Activated T-cell treated with anti-CD3 and anti-CD28 coated beads, Interleukin-2, amount 50 U/mL, for 24 hours (primary cell): ENCODE measurements around the gene SHE.
"Not testable (repeated sequence)": the region's sequence is repeated elsewhere in the genome, so short reads cannot be mapped to it uniquely, and the experiment has no call there.

ENCODE experiments used
- DNase-seq: peaks from one replicate; pipeline ENCODE4 v3.0.0-alpha.2; 2020
- H3K27ac Mint-ChIP-seq: 2 replicates; pipeline ENCODE4 v1.8.0; 2020; ENCODE audit warnings: mild to moderate bottlenecking, mixed read lengths
- H3K27me3 Mint-ChIP-seq: 2 replicates; pipeline ENCODE4 v1.8.0; 2020; ENCODE audit warnings: mixed read lengths
- H3K36me3 Mint-ChIP-seq: 2 replicates; pipeline ENCODE4 v1.8.0; 2020; ENCODE audit warnings: low read depth, mixed read lengths
- H3K4me1 Mint-ChIP-seq: 2 replicates; pipeline ENCODE4 v1.8.0; 2020; ENCODE audit warnings: low read depth, mixed read lengths
- H3K4me3 Mint-ChIP-seq: 2 replicates; pipeline ENCODE4 v1.8.0; 2020; ENCODE audit warnings: mild to moderate bottlenecking, moderate library complexity, mixed read lengths
- H3K9me3 Mint-ChIP-seq: 2 replicates; pipeline ENCODE4 v1.8.0; 2020; ENCODE audit warnings: mixed read lengths

The SHE gene

DNA sequence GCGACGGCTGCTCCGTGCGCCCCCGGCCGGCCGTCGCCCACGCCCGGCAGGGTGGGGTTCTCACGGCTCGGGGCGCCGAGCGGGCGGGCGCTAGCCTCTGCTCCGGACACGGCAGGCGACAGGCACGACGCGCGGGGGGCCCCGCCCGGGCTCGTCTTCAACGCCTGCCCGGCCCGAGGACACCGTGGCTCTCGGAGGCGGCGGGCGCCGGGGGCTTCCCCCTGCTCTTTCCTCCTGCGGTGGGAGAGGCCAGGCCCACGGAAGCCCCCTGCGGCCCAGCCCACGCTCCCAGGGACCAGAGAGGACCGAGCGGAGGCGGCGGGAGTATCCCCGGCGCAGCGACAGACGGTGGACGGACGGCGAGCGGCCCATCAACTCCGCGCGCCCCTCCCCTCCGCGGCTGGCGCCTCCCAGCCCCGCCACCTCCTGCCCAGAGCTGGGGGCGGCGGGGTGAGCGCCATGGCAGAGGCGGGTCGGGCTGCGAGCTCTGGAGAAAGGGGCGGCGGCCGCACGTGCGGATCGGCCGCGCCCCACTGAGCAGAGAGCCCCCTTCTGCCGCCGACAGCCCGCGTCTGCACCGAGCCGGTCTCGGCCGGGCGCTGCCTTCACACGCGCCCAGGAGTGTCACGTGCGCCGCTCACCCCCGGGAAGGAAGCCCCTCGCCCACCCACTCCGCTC is at the start of gene SHE, which contains the start of gene TDRD10:
Gene SHE, minus strand, starts transcription at position 347 of the 678 bp plus-strand sequence. CDS start 386 bp downstream, outside the sequence.
Gene TDRD10, plus strand, starts transcription at position 154 of the 678 bp plus-strand sequence. CDS start 4,685 bp downstream, outside the sequence.
- Mint-ChIP-seq H3K27ac (no peak within 1 kb of the TSS), H3K36me3 (no peaks in the 10 kb centered on the region), H3K9me3 (no peaks in the 10 kb centered on the region), H3K4me1 (peaks cover 23% of the 10 kb centered on the region), H3K27me3 (peaks cover 73% of the 10 kb centered on the region), H3K4me3 (peak within 1 kb of the TSS; percentile 43)
- DNase-seq: peak; percentile 50

DNA sequence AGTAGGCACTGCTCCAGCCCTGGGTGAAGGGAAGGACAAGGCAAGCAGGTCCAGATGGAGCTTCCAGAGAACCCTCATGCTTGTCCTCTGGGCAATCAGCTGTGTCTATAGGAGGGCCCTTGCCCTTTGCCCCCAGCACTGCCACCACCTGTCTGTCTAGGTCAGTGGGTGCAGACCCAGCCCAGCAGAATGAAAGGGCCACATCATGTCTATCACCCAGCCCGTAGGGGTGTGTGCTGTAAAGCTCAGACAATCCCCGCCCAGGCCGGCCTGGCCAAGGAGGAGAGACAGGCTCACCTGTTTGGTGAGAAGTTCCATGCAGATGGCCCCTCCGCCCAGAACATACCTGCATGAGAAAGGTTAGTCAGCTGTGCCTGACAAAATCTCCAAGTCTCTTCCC is 49.3 kb upstream of the SHE start:
- peak overlapping the region; percentile 62 for H3K27ac Mint-ChIP-seq
- H3K9me3 Mint-ChIP-seq: no peaks in the 10 kb centered on the region
- H3K27me3 Mint-ChIP-seq: no peaks in the 10 kb centered on the region
- H3K4me1 Mint-ChIP-seq: peaks cover 41% of the 10 kb centered on the region
- peaks cover 84% of the 10 kb centered on the region for H3K36me3 Mint-ChIP-seq
- DNase-seq: no peak
- H3K4me3 Mint-ChIP-seq: no peak overlapping the region

- Mint-ChIP-seq H3K4me1 (peaks cover 33% of the 10 kb centered on the region), H3K27ac (peak overlapping the region; percentile 2), H3K4me3 (no peak overlapping the region), H3K9me3 (no peaks in the 10 kb centered on the region), H3K27me3 (no peaks in the 10 kb centered on the region), H3K36me3 (peaks cover 76% of the 10 kb centered on the region)
- DNase-seq: no peak
Measured at GRCh38 chr1:154550657-154551056, 48.4 kb upstream of the SHE start.

GRCh38 chr1:154550070-154550469 is 47.9 kb upstream of the SHE start:
- Mint-ChIP-seq H3K27ac (no peak overlapping the region), H3K4me1 (peaks cover 29% of the 10 kb centered on the region), H3K9me3 (no peaks in the 10 kb centered on the region), H3K27me3 (no peaks in the 10 kb centered on the region), H3K4me3 (no peak overlapping the region), H3K36me3 (peaks cover 70% of the 10 kb centered on the region)
- DNase-seq: no peak

- H3K27ac Mint-ChIP-seq: peak overlapping the region; percentile 82
- H3K4me3 Mint-ChIP-seq: no peak overlapping the region
- H3K9me3 Mint-ChIP-seq: no peaks in the 10 kb centered on the region
- DNase-seq: no peak
- peaks cover 62% of the 10 kb centered on the region for H3K36me3 Mint-ChIP-seq
- no peaks in the 10 kb centered on the region for H3K27me3 Mint-ChIP-seq
- H3K4me1 Mint-ChIP-seq: peaks cover 28% of the 10 kb centered on the region
Measured at GRCh38 chr1:154549202-154549770, 47.1 kb upstream of the SHE start.

GRCh38 chr1:154548028-154548427 is 45.8 kb upstream of the SHE start:
- no peaks in the 10 kb centered on the region for H3K9me3 Mint-ChIP-seq
- no peaks in the 10 kb centered on the region for H3K27me3 Mint-ChIP-seq
- peaks cover 49% of the 10 kb centered on the region for H3K36me3 Mint-ChIP-seq
- no peak for DNase-seq
- H3K4me1 Mint-ChIP-seq: peaks cover 26% of the 10 kb centered on the region
- peak overlapping the region; percentile 13 for H3K27ac Mint-ChIP-seq
- no peak overlapping the region for H3K4me3 Mint-ChIP-seq

DNA sequence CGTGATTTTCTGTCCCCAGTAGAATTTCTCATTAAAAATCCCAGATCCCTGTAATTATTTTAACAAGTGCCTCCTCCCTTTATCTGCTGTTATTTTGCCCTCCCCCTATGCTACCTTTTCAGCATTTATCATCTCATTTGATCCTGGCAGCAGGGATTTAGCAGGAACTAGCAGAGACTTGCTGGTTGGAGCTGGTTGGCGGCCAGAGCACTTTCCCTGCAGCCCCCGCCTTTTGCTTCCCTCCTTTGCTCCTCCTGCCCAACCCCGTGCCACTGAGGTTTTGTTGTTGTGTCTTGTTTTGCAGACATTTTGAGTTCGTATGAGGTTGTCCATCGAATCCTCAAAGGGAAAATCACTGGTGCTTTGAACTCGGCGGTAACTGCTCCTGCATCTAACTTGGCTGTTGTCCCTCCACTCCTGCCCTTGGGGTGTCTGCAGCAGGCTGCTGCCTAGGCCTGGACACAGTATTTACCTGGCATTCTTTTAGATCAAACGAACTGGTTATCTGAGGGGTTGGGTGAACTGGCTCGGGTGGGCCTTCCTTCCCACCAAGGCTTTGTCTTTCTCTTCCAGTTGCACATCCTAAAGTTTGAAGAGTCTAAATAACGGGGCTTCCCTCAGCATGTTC is 45.0 kb upstream of the SHE start:
- H3K4me3 Mint-ChIP-seq: no peak overlapping the region

GRCh38 chr1:154546264-154547063 is 44.3 kb upstream of the SHE start:
- peaks cover 26% of the 10 kb centered on the region for H3K4me1 Mint-ChIP-seq
- H3K9me3 Mint-ChIP-seq: no peaks in the 10 kb centered on the region
- no peaks in the 10 kb centered on the region for H3K27me3 Mint-ChIP-seq
- H3K4me3 Mint-ChIP-seq: no peak overlapping the region
- H3K27ac Mint-ChIP-seq: no peak overlapping the region
- H3K36me3 Mint-ChIP-seq: peaks cover 34% of the 10 kb centered on the region
- peak; percentile 68 for DNase-seq

More for the DNA sequence above, 45.0 kb upstream of the SHE start:
- DNase-seq: no peak
- Mint-ChIP-seq H3K27ac (no peak overlapping the region), H3K36me3 (peaks cover 41% of the 10 kb centered on the region), H3K9me3 (no peaks in the 10 kb centered on the region), H3K4me1 (peaks cover 26% of the 10 kb centered on the region), H3K27me3 (no peaks in the 10 kb centered on the region)

DNA sequence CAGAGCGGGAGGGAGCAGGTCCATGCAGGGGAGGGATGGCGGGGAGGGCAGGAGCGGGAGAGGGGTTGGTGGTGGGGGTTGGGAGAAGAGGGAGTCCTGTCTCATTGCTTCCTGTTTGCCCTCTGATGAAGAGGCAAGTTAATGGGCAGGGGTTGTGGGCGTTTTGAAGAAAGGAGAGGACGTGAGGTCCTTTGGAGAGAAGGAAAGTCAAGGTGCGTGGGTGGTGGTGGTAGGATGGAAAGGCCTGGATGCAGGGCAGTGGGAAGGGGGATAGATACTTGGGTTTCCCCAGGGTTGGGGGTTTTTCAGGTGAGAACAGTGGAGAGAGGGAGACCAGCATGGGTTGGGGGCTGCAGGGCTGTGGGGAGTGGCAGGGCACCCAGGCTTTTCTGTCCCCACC is 39.0 kb upstream of the SHE start:
- DNase-seq: no peak

GRCh38 chr1:154539486-154540483 is 37.6 kb upstream of the SHE start:
- no peaks in the 10 kb centered on the region for H3K36me3 Mint-ChIP-seq
- no peak overlapping the region for H3K27ac Mint-ChIP-seq
- no peaks in the 10 kb centered on the region for H3K9me3 Mint-ChIP-seq
- peaks cover 3% of the 10 kb centered on the region for H3K27me3 Mint-ChIP-seq
- H3K4me1 Mint-ChIP-seq: no peaks in the 10 kb centered on the region
- no peak for DNase-seq
- no peak overlapping the region for H3K4me3 Mint-ChIP-seq

More for the DNA sequence above, 39.0 kb upstream of the SHE start:
- Mint-ChIP-seq H3K36me3 (no peaks in the 10 kb centered on the region), H3K9me3 (no peaks in the 10 kb centered on the region), H3K27me3 (no peaks in the 10 kb centered on the region), H3K4me1 (no peaks in the 10 kb centered on the region), H3K4me3 (no peak overlapping the region), H3K27ac (no peak overlapping the region)

DNA sequence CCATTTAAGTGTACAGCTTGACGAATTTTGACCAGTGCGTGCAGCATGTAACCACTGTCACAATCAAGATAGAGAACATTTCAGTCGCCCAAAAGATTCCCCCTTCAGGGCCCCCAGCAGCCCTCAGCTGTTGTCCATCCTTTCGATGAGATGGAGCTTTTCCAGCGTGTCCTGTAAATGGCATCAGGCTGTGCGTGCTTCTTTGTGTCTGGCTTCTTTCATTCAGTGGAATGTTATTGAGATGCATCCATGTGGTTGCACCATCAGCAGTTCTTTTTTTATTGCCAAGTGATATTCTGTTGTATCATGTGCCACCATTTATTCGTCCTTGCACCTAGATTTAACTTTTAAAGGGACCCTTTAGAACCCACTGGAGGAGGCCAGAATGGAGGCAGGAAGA is 34.4 kb upstream of the SHE start:
- Mint-ChIP-seq H3K27ac (no peak overlapping the region), H3K9me3 (no peaks in the 10 kb centered on the region), H3K36me3 (no peaks in the 10 kb centered on the region), H3K4me3 (no peak overlapping the region), H3K4me1 (no peaks in the 10 kb centered on the region), H3K27me3 (peaks cover 5% of the 10 kb centered on the region)
- DNase-seq: no peak

DNA sequence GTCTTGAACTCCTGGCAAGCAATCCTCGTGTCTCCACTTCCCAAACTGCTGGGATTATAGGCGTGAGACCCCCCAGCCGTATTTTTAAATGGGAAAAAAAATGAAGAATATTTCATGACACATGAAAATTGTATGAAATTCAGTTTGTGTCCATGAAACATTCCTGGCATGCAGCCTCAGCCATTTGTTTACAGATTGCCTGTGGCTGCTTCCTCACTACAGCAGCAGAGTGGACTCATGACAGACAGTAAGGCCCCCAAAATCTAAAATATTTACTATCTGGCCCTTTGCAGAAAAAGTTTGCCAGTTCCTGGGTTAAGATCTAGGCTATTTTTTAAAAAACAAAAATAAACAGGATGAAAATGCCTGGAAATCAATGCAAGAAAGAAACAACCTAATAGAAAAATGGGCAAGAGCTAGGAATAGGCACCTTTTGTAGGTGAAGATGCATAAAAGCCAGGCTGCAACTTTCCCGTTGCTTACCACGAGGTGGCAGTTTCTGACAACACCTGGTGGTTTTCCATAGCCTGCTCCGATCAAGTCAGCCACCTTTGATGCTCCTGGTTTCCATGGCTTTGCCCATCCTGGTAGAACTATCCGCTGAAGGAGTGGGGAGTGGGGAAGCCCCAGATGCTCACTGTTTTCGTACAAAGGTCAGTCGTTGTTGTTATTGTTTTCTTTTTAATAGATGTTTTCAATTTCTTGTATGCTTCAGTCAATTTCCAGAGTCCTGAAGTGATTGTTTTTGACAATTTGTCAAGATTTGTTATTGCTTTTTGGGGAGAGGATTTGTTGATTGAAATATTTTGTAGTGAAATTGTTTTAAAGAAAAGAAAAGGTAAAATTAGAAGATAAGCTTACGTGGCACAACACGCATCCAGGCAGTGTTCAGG is 32.0 kb upstream of the SHE start:
- DNase-seq: no peak
- Mint-ChIP-seq H3K27ac (no peak overlapping the region), H3K9me3 (no peaks in the 10 kb centered on the region), H3K4me1 (no peaks in the 10 kb centered on the region), H3K36me3 (no peaks in the 10 kb centered on the region), H3K4me3 (no peak overlapping the region), H3K27me3 (peaks cover 5% of the 10 kb centered on the region)

GRCh38 chr1:154531950-154532349 is 29.7 kb upstream of the SHE start:
- H3K36me3 Mint-ChIP-seq, H3K4me1 Mint-ChIP-seq, H3K4me3 Mint-ChIP-seq, H3K9me3 Mint-ChIP-seq, H3K27ac Mint-ChIP-seq, DNase-seq, H3K27me3 Mint-ChIP-seq: not testable (repeated sequence)
